ENCODE measurements around the gene ZBTB21. TPM values are rescaled to one million over a fixed set of nuclear protein-coding genes. Genes with fewer than 3 reads are reported as not detected.
A peak's percentile ranks its signal among the peaks of the same experiment; 100 is the strongest.
"Not testable (repeated sequence)": the region's sequence is repeated elsewhere in the genome, so short reads cannot be mapped to it uniquely, and the experiment has no call there.

The ZBTB21 gene
- total RNA-seq, 1 donor from 2014 or later, result 25.3 TPM

GRCh38 chr21:41961753-41962152 lies 48.4 kb downstream of the ZBTB21 start:
- Histone ChIP-seq H2AFZ (replicated peaks) (no peak overlapping the region), H3K36me3 (no peaks in the 10 kb centered on the region)

GRCh38 chr21:41961282-41961701 lies 48.9 kb downstream of the ZBTB21 start:
- H3K4me1 ChIP-seq, result peaks cover 18% of the 10 kb centered on the region
- H3K9me3 ChIP-seq (ENCODE audit: low read depth), result no peaks in the 10 kb centered on the region
- H3K4me2 ChIP-seq, result no peak overlapping the region
- H3K27ac ChIP-seq, result no peak overlapping the region
- Mint-ChIP-seq H3K36me3 (no peaks in the 10 kb centered on the region), H3K4me3 (no peak overlapping the region), H3K9me3 (peaks cover 2% of the 10 kb centered on the region), H3K27me3 (ENCODE audit: insufficient read depth, low read depth) (peaks cover 33% of the 10 kb centered on the region), H3K4me1 (peaks cover 37% of the 10 kb centered on the region), H3K27ac (no peak overlapping the region)
- no peaks in the 10 kb centered on the region for H3K36me3 ChIP-seq
- DNase-seq (ENCODE audit: low spot score), result no peak
- H3K27me3 ChIP-seq, result no peaks in the 10 kb centered on the region
- TF ChIP-seq EZH2phosphoT487 (IDR thresholded peaks at IDR 0.05) (no peak), CTCF (IDR thresholded peaks at IDR 0.05) (no peak), EZH2 (IDR thresholded peaks at IDR 0.05) (no peak)
- no peaks in the 10 kb centered on the region for H4K20me1 ChIP-seq (ENCODE audit: low read depth)
- no peaks in the 10 kb centered on the region for H3K79me2 ChIP-seq (ENCODE audit: low read depth)
- peaks cover 9% of the 10 kb centered on the region for H3F3A ChIP-seq (ENCODE audit: low read depth)
- H3K9ac ChIP-seq, result no peak overlapping the region
- H3K4me3 ChIP-seq, result no peak overlapping the region
- no peak overlapping the region for H2AFZ ChIP-seq (replicated peaks)

More at GRCh38 chr21:41961753-41962152, 48.4 kb downstream of the ZBTB21 start:
- H4K20me1 ChIP-seq (ENCODE audit: low read depth), result no peaks in the 10 kb centered on the region
- no peaks in the 10 kb centered on the region for H3K9me3 ChIP-seq (ENCODE audit: low read depth)
- peaks cover 2% of the 10 kb centered on the region for H3K9me3 Mint-ChIP-seq
- H3K36me3 Mint-ChIP-seq, result no peaks in the 10 kb centered on the region
- H3K4me3 Mint-ChIP-seq, result no peak overlapping the region
- H3K27ac Mint-ChIP-seq, result no peak overlapping the region
- peak overlapping the region; percentile 7 for H3K4me2 ChIP-seq
- H3K9ac ChIP-seq, result no peak overlapping the region
- H3K79me2 ChIP-seq (ENCODE audit: low read depth), result no peaks in the 10 kb centered on the region
- H3K4me1 Mint-ChIP-seq, result peaks cover 41% of the 10 kb centered on the region
- peaks cover 33% of the 10 kb centered on the region for H3K27me3 Mint-ChIP-seq (ENCODE audit: insufficient read depth, low read depth)
- peaks cover 9% of the 10 kb centered on the region for H3F3A ChIP-seq (ENCODE audit: low read depth)
- no peak for DNase-seq (ENCODE audit: low spot score)
- no peak overlapping the region for H3K27ac ChIP-seq
- peaks cover 18% of the 10 kb centered on the region for H3K4me1 ChIP-seq
- H3K27me3 ChIP-seq, result no peaks in the 10 kb centered on the region
- no peak for TF ChIP-seq EZH2 (IDR thresholded peaks at IDR 0.05)
- TF ChIP-seq CTCF (IDR thresholded peaks at IDR 0.05), result no peak
- TF ChIP-seq EZH2phosphoT487 (IDR thresholded peaks at IDR 0.05), result no peak
- no peak overlapping the region for H3K4me3 ChIP-seq

- H4K20me1 ChIP-seq (ENCODE audit: low read depth), result no peaks in the 10 kb centered on the region
- H3K27me3 ChIP-seq, result no peaks in the 10 kb centered on the region
- no peak overlapping the region for H3K27ac Mint-ChIP-seq
- no peak overlapping the region for H3K9ac ChIP-seq
- no peak for DNase-seq (ENCODE audit: low spot score)
- H3K4me1 Mint-ChIP-seq, result peaks cover 35% of the 10 kb centered on the region
- H3K4me2 ChIP-seq, result no peak overlapping the region
- H3K9me3 Mint-ChIP-seq, result peaks cover 2% of the 10 kb centered on the region
- H3F3A ChIP-seq (ENCODE audit: low read depth), result peaks cover 11% of the 10 kb centered on the region
- no peaks in the 10 kb centered on the region for H3K36me3 ChIP-seq
- H3K9me3 ChIP-seq (ENCODE audit: low read depth), result no peaks in the 10 kb centered on the region
- H3K4me3 Mint-ChIP-seq, result no peak overlapping the region
- H3K4me3 ChIP-seq, result no peak overlapping the region
- TF ChIP-seq CTCF (IDR thresholded peaks at IDR 0.05), result no peak
- no peak for TF ChIP-seq EZH2 (IDR thresholded peaks at IDR 0.05)
- TF ChIP-seq EZH2phosphoT487 (IDR thresholded peaks at IDR 0.05), result no peak
- no peaks in the 10 kb centered on the region for H3K36me3 Mint-ChIP-seq
- H3K79me2 ChIP-seq (ENCODE audit: low read depth), result no peaks in the 10 kb centered on the region
- H3K4me1 ChIP-seq, result peaks cover 18% of the 10 kb centered on the region
- no peak overlapping the region for H2AFZ ChIP-seq (replicated peaks)
- H3K27ac ChIP-seq, result no peak overlapping the region
- peaks cover 30% of the 10 kb centered on the region for H3K27me3 Mint-ChIP-seq (ENCODE audit: insufficient read depth, low read depth)
Measured at GRCh38 chr21:41960386-41960785, 49.8 kb downstream of the ZBTB21 start.

GRCh38 chr21:41959697-41960096 lies 50.5 kb downstream of the ZBTB21 start:
- H3K27ac Mint-ChIP-seq; H3K36me3 ChIP-seq; H3K79me2 ChIP-seq (ENCODE audit: low read depth); H2AFZ ChIP-seq (replicated peaks); H4K20me1 ChIP-seq (ENCODE audit: low read depth); H3K27ac ChIP-seq; H3K4me3 Mint-ChIP-seq; H3K4me2 ChIP-seq; H3K27me3 ChIP-seq; H3K9ac ChIP-seq; H3K4me3 ChIP-seq; H3K36me3 Mint-ChIP-seq; DNase-seq (ENCODE audit: low spot score); H3K9me3 Mint-ChIP-seq; H3K9me3 ChIP-seq (ENCODE audit: low read depth): not testable (repeated sequence)
- H3K4me1 ChIP-seq, result peaks cover 18% of the 10 kb centered on the region
- Mint-ChIP-seq H3K27me3 (ENCODE audit: insufficient read depth, low read depth) (peaks cover 32% of the 10 kb centered on the region), H3K4me1 (peaks cover 39% of the 10 kb centered on the region)
- H3F3A ChIP-seq (ENCODE audit: low read depth), result peaks cover 17% of the 10 kb centered on the region

Data from neural progenitor cell (in vitro differentiated cells).